ENCODE measurements around the gene TP53BP1.
"Not testable (repeated sequence)": the region's sequence is repeated elsewhere in the genome, so short reads cannot be mapped to it uniquely, and the experiment has no call there.

TP53BP1 gene, protein sequence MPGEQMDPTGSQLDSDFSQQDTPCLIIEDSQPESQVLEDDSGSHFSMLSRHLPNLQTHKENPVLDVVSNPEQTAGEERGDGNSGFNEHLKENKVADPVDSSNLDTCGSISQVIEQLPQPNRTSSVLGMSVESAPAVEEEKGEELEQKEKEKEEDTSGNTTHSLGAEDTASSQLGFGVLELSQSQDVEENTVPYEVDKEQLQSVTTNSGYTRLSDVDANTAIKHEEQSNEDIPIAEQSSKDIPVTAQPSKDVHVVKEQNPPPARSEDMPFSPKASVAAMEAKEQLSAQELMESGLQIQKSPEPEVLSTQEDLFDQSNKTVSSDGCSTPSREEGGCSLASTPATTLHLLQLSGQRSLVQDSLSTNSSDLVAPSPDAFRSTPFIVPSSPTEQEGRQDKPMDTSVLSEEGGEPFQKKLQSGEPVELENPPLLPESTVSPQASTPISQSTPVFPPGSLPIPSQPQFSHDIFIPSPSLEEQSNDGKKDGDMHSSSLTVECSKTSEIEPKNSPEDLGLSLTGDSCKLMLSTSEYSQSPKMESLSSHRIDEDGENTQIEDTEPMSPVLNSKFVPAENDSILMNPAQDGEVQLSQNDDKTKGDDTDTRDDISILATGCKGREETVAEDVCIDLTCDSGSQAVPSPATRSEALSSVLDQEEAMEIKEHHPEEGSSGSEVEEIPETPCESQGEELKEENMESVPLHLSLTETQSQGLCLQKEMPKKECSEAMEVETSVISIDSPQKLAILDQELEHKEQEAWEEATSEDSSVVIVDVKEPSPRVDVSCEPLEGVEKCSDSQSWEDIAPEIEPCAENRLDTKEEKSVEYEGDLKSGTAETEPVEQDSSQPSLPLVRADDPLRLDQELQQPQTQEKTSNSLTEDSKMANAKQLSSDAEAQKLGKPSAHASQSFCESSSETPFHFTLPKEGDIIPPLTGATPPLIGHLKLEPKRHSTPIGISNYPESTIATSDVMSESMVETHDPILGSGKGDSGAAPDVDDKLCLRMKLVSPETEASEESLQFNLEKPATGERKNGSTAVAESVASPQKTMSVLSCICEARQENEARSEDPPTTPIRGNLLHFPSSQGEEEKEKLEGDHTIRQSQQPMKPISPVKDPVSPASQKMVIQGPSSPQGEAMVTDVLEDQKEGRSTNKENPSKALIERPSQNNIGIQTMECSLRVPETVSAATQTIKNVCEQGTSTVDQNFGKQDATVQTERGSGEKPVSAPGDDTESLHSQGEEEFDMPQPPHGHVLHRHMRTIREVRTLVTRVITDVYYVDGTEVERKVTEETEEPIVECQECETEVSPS (N-terminal part only)

DNA sequence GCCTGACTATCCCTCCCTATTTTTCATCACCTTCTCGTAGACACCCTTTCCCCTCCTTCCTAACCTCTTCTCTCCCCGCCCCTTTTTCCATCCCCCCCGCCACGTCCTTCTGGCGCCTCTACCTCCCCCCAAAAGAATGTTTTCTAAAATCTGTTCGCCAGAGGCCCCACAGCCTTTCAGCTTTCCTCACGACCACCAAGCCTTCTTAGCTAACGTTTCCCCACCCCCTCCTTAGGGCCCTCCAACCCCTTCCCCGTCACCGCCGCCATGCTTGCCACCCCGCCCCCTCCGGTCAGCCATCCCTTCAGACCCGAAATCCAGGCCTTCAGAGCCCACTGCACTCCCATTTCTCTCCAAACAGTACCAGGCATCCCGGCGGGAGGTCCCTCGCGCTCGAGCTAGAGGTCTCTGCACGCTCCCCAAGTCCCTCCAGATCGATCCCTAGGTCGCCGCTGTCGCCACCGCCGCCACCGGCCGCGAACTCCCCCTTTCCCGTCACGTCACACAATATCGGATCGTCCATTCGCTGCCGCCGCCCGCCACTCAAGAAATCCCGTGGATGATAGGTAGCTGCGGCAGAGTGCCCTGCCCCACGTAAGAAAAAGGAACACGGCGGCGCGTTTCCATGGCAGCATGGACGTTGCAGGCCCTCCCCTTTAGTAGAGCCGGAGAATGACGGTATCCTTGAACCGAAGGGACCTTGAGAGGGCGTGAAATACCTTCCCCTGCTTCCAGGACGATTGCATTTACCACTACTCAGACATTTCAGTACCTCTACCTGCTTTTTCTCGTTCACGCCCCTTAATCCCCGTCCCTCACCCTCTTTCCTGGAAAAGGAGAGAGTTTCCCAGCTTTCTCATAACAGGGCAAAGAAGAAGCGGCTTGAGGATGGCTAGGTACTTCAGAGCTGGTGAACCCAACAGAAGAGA, at the start of gene TP53BP1:
TP53BP1 (minus strand) TSS at position 484 of the 929 bp plus-strand sequence; CDS start at position 371, 113 bp downstream.
- DNase-seq, result peak; percentile 94

DNA sequence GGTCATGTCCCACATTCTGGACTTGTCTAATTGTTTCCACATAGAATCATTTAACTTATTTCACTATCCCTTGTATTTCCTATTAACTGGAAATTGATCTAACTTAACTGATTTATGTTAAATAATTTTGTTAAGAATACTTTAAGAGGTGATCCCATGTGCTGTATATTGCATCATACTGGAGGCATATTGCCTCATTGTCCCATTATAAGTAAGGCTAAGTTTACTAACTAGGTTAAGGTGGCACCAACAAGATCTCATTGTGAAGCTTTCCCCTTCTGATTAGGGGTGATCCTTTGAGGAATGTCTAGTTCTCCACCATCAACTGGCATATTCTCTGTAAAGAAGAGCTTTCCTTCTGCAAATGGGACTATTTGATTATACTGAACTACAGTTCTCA, 48.8 kb upstream of the TP53BP1 start:
- no peak for DNase-seq

DNA sequence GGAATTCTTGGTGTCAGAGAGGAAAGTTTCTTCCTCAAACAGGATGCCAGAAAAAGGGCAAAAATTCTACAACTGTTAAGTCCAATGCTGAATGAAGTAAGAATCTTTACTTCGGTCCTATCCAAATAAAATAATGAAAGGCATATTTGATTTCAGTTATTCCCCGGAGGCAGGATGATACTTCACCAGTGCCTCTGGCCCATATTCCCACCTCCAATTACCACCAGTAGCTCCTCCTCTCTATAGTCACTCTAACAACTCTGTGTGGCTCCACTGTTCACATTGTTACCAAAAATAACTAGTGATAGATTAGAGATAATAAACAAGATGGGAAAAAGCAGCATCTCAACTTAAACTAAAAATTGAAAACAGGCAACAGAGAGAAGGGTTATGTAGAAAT, 45.1 kb upstream of the TP53BP1 start:
- DNase-seq, result no peak

DNA sequence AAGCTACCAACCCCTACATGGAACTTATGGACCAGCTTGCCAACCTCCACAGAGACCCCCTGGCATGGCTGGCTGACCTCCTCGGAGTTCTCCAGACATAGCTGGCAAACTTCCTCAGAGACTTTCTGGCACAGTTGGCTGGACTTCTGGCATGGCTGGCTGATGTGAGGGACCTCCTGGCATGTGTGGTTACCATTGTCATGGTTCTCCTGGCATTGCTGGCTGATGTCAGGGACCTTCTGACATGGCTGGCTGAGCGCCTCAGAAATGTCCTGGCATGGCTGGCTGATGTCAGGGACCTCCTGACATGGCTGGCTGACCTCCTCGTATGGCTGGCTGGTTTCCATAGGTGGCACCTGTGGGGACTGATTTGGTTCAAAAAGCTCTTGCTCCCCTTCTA, 41.9 kb upstream of the TP53BP1 start:
- no peak for DNase-seq

DNA sequence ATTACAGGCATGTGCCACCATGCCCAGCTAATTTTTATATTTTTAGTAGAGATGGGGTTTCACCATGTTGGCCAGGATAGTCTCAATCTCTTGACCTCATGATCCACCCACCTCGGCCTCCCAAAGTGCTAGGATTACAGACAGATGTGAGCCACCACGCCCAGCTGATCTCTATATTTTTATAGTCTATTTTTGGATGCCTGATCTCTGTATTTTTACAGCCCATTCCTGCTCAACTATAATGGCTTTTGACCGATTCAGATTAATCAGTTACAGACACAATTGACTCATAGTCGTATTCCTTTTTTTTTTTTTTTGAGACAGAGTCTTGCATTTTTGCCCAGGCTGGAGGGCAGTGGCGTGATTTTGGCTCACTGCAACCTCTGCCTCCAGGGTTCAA, 39.9 kb upstream of the TP53BP1 start:
- DNase-seq, result not testable (repeated sequence)

DNA sequence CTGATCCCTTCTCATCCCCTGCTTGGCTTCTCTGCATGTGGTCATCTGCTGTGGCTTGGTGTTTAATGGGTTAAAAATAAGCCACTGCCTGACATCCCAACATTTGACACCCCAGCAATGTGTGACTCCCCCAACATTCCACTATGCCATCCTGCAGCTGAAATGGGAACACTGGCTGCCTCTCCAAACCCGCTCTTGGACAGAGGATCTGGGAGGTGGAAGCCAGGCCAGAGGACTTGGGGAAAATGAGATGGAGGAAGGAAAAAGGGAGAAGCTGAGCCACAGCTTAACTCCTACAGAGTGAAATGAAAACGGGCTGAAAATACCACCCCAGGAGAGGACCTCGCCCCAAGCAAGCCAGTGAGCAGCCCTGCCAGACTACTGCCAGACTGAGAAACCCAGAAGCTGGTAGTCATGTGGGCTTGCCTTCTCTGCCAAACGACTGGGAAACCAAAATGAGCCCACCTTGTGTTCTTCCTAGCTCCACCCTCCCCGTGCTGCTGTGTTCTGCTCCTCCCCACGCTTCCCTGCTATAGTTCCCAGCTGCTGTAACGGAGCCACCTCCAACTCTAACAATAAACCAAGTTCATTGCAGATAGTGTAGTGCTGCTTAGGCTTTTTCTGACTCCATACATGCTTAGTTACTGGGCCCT, 38.2 kb upstream of the TP53BP1 start:
- no peak for DNase-seq

DNA sequence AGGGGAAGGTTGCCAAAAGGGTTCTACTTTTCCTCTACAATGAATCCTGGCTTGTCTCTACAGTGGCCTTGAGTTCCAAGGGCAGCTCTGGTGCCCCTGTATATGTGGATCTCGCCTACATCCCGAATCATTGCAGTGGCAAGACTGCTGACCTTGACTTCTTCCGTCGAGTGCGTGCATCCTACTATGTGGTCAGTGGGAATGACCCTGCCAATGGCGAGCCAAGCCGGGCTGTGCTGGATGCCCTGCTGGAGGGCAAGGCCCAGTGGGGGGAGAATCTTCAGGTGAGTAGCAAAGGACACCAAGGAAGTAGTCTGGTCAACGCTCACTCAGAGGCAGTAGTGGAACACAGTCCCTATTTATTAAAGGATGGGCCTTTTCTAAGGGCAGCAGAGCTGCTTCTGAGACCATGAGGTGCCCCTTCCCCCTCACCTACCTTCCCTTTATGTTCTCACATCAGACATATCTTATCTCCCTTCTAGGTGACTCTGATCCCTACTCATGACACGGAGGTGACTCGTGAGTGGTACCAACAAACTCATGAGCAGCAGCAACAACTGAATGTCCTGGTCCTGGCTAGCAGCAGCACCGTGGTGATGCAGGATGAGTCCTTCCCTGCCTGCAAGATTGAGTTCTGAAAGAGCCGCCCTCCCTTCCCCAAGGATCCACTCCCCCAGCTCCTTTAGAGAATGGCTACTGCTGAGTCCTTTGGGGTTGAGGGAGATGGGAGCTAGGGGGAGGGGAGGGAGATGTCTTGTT, 36.8 kb upstream of the TP53BP1 start:
- no peak for DNase-seq

DNA sequence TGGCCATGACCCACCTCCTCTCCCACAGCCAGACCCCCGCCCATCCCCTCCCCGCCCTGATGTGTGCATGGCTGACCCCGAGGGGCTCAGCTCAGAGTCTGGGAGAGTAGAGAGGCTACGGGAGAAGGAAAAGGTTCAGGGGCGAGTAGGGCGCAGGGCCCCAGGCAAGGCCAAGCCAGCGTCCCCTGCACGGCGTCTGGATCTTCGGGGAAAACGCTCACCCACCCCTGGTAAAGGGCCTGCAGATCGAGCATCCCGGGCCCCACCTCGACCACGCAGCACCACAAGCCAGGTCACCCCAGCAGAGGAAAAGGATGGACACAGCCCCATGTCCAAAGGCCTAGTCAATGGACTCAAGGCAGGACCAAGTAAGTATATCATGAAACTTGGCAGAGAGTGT, 36.2 kb upstream of the TP53BP1 start:
- no peak for DNase-seq

DNA sequence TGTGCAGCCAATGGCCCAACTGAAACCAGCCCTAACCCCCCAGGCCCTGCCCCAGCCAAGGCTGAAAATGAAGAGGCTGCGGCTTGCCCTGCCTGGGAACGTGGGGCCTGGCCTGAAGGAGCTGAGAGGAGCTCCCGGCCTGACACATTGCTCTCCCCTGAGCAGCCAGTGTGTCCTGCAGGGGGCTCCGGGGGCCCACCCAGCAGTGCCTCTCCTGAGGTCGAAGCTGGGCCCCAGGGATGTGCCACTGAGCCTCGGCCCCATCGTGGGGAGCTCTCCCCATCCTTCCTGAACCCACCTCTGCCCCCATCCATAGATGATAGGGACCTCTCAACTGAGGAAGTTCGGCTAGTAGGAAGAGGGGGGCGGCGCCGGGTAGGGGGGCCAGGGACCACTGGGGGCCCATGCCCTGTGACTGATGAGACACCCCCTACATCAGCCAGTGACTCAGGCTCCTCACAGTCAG, 35.6 kb upstream of the TP53BP1 start:
- no peak for DNase-seq

DNA sequence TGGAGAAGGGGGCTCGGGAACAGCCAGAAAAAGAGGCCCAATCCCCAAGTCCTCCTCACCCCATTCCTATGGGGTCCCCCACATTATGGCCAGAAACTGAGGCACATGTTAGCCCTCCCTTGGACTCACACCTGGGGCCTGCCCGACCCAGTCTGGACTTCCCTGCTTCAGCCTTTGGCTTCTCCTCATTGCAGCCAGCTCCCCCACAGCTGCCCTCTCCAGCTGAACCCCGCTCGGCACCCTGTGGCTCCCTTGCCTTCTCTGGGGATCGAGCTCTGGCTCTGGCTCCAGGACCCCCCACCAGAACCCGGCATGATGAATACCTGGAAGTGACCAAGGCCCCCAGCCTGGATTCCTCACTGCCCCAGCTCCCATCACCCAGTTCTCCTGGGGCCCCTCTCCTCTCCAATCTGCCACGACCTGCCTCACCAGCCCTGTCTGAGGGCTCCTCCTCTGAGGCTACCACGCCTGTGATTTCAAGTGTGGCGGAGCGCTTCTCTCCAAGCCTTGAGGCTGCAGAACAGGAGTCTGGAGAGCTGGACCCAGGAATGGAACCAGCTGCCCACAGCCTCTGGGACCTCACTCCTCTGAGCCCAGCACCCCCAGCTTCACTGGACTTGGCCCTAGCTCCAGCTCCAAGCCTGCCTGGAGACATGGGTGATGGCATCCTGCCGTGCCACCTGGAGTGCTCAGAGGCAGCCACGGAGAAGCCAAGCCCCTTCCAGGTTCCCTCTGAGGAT, 35.0 kb upstream of the TP53BP1 start:
- DNase-seq, result no peak

DNA sequence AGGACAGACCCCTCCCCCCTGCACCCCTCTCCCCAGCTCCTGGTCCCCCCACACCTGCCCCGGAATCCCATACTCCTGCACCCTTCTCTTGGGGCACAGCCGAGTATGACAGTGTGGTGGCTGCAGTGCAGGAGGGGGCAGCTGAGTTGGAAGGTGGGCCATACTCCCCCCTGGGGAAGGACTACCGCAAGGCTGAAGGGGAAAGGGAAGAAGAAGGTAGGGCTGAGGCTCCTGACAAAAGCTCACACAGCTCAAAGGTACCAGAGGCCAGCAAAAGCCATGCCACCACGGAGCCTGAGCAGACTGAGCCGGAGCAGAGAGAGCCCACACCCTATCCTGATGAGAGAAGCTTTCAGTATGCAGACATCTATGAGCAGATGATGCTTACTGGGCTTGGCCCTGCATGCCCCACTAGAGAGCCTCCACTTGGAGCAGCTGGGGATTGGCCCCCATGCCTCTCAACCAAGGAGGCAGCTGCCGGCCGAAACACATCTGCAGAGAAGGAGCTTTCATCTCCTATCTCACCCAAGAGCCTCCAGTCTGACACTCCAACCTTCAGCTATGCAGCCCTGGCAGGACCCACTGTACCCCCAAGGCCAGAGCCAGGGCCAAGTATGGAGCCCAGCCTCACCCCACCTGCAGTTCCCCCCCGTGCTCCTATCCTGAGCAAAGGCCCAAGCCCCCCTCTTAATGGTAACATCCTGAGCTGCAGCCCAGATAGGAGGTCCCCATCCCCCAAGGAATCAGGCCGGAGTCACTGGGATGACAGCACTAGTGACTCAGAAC, 34.3 kb upstream of the TP53BP1 start:
- no peak for DNase-seq

DNA sequence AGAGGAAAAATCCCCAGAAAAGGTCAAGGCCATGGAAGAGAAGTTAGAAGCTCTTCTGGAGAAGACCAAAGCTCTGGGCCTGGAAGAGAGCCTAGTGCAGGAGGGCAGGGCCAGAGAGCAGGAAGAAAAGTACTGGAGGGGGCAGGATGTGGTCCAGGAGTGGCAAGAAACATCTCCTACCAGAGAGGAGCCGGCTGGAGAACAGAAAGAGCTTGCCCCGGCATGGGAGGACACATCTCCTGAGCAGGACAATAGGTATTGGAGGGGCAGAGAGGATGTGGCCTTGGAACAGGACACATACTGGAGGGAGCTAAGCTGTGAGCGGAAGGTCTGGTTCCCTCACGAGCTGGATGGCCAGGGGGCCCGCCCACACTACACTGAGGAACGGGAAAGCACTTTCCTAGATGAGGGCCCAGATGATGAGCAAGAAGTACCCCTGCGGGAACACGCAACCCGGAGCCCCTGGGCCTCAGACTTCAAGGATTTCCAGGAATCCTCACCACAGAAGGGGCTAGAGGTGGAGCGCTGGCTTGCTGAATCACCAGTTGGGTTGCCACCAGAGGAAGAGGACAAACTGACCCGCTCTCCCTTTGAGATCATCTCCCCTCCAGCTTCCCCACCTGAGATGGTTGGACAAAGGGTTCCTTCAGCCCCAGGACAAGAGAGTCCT, 33.4 kb upstream of the TP53BP1 start:
- DNase-seq, result no peak

DNA sequence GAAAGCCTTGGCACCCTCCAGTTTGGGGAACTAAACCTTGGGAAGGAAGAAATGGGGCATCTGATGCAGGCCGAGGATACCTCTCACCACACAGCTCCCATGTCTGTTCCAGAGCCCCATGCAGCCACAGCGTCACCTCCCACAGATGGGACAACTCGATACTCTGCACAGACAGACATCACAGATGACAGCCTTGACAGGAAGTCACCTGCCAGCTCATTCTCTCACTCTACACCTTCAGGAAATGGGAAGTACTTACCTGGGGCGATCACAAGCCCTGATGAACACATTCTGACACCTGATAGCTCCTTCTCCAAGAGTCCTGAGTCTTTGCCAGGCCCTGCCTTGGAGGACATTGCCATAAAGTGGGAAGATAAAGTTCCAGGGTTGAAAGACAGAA, 32.2 kb upstream of the TP53BP1 start:
- no peak for DNase-seq

DNA sequence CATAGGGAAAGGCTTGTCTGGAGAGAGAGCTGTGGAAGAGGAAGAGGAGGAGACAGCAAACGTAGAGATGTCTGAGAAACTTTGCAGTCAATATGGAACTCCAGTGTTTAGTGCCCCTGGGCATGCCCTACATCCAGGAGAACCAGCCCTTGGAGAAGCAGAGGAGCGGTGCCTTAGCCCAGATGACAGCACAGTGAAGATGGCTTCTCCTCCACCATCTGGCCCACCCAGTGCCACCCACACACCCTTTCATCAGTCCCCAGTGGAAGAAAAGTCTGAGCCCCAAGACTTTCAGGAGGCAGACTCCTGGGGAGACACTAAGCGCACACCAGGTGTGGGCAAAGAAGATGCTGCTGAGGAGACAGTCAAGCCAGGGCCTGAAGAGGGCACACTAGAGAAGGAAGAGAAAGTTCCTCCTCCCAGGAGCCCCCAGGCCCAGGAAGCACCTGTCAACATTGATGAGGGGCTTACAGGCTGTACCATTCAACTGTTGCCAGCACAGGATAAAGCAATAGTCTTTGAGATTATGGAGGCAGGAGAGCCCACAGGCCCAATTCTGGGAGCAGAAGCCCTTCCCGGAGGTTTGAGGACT, 31.4 kb upstream of the TP53BP1 start:
- no peak for DNase-seq

DNA sequence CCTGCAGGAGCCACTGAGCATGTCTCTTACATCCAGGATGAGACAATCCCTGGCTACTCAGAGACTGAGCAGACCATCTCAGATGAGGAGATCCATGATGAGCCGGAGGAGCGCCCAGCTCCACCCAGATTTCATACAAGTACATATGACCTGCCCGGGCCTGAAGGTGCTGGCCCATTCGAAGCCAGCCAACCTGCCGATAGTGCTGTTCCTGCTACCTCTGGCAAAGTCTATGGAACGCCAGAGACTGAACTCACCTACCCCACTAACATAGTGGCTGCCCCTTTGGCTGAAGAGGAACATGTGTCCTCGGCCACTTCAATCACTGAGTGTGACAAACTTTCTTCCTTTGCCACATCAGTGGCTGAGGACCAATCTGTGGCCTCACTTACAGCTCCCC, 30.7 kb upstream of the TP53BP1 start:
- no peak for DNase-seq

DNA sequence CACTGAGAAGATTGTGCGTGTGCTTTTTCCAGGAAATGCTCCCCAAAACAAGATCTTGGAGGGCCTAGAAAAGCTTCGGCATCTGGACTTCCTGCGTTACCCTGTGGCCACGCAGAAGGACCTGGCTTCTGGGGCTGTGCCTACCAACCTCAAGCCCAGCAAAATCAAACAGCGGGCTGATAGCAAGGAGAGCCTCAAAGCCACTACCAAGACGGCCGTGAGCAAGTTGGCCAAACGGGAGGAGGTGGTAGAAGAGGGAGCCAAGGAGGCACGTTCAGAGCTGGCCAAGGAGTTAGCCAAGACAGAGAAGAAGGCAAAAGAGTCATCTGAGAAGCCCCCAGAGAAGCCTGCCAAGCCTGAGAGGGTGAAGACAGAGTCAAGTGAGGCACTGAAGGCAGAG, 29.3 kb upstream of the TP53BP1 start:
- DNase-seq, result no peak

DNA sequence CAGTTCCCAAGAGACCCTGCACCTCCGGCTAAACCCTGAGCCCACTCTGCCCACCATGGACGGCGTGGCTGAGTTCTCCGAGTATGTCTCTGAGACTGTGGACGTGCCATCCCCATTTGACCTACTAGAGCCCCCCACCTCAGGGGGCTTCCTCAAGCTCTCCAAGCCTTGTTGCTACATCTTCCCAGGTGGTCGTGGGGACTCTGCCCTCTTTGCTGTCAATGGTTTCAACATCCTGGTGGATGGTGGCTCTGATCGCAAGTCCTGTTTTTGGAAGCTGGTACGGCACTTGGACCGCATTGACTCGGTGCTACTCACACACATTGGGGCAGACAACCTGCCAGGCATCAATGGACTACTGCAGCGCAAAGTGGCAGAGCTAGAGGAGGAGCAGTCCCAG, 28.5 kb upstream of the TP53BP1 start:
- DNase-seq, result no peak

DNA sequence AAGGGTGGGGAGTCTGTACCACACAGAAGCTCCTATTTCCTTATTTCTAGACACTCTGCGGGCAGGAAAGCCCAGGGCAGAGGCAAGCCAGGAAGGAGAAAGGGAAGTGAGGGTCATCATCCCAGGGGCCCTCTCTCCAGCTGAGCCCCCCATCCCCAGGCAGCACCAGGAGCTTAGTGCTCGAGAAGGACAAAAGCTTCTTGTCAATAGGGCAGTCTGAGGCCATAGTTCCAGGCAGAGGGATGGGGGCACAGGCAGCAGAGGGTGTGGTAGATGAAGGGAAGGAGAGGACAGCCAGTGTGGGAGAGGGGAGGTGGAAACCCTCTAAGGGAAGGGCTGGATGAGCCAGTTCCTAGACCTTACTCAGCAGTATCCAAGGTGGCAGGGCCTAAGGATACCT, 27.2 kb upstream of the TP53BP1 start:
- no peak for DNase-seq
